ENCODE results near the gene NLRC3.

The NLRC3 gene

DNA sequence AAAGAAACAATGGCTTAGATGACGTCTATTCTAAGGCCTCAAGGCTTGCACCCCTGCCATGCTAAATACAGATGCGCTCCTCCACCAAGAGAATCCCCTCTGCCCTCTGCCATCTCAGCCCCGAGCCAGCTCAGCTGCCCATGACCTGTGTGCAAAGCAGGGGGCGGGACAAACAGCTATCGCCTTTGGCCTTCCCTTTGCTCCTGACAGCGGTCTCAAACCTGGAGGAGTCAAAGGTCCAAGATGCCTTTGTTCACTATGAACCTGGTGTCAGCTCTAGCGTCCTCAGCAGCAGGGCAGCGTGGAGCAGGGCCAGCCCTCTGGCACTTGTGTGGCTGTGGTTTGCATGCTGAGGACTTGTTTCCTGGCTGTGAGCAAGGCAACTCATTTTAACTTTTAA is 21.9 kb upstream of the NLRC3 start:
- H3K4me3 ChIP-seq (ENCODE audit: low read depth, low read length) = no peak overlapping the region
- ChIA-PET POLR2A (no interaction called here), CTCF (no interaction called here)
- no peak for DNase-seq (ENCODE audit: low read depth, low spot score)
- TF ChIP-seq, protein P1, sequence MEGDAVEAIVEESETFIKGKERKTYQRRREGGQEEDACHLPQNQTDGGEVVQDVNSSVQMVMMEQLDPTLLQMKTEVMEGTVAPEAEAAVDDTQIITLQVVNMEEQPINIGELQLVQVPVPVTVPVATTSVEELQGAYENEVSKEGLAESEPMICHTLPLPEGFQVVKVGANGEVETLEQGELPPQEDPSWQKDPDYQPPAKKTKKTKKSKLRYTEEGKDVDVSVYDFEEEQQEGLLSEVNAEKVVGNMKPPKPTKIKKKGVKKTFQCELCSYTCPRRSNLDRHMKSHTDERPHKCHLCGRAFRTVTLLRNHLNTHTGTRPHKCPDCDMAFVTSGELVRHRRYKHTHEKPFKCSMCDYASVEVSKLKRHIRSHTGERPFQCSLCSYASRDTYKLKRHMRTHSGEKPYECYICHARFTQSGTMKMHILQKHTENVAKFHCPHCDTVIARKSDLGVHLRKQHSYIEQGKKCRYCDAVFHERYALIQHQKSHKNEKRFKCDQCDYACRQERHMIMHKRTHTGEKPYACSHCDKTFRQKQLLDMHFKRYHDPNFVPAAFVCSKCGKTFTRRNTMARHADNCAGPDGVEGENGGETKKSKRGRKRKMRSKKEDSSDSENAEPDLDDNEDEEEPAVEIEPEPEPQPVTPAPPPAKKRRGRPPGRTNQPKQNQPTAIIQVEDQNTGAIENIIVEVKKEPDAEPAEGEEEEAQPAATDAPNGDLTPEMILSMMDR (IDR thresholded peaks at IDR 0.05; ENCODE audit: insufficient read depth, low read length, missing control alignments) = no peak

DNA sequence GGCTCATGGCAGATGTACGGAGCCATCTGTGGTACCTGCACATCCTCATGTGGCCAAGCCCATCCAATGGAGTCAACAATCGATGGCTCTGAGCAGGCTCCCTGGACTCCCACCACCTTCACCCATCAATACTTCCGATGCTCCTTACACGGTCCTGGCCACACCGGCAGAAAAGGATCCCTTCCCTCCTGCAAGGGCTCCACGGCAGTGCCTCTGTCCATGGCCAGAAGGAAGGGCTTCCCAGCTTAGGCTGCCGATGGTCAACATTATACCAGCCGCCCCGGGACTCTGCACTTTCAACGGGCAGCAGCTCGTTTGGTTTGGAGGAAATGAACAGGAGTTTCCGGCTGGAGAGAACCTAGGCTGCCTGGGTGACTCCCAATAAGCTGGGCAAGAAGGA is 21.0 kb upstream of the NLRC3 start:
- CTCF ChIA-PET = no interaction called here
- TF ChIP-seq, protein P1 (IDR thresholded peaks at IDR 0.05; ENCODE audit: insufficient read depth, low read length, missing control alignments) = no peak
- H3K4me3 ChIP-seq (ENCODE audit: low read depth, low read length) = no peak overlapping the region
- POLR2A ChIA-PET = no interaction called here
- DNase-seq (ENCODE audit: low read depth, low spot score) = no peak

DNA sequence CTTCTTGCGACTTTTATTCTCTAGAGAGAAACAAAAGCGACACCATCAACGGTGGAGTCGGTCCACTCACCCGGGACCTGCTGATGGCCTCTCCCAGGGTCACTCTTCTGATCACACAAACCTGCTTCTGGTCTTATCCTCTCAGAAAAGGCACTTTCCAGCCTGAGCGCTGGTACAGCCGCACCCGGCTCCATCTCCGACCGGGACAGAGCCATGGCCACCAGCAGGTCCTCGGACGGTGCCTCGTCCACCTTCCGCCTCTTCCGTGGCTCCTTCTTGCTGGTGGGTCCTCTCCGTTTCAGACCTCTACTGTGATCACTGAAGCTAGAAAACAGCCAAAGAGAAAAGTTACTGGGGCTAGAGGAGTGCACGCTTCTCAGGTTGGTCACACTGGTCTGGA is 20.5 kb upstream of the NLRC3 start:
- CTCF ChIA-PET = no interaction called here
- TF ChIP-seq, protein P1 (IDR thresholded peaks at IDR 0.05; ENCODE audit: insufficient read depth, low read length, missing control alignments) = no peak
- DNase-seq (ENCODE audit: low read depth, low spot score) = no peak
- POLR2A ChIA-PET = no interaction called here
- H3K4me3 ChIP-seq (ENCODE audit: low read depth, low read length) = no peak overlapping the region

DNA sequence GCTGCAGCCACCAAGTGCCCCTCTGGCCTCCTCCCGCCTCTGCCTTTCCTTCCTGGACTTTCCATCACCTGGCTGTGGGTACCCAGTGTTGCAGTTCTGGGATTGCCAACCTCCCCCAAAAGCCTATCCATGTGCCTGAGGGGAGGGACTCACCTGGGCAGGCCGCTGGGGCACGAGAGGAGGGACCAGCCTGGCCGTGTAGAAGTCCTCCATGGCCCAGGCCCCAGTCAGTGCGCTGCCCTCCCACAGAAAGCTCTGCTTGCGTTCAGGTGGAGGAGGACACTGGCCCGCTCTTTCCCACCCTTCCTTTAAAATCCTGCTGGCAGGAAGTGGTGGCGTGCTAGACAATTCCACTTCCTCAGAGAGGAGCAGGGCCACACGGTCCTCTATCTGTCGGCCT is 20.0 kb upstream of the NLRC3 start:
- TF ChIP-seq, protein P1 (IDR thresholded peaks at IDR 0.05; ENCODE audit: insufficient read depth, low read length, missing control alignments) = no peak
- ChIA-PET POLR2A (no interaction called here), CTCF (no interaction called here)
- no peak overlapping the region for H3K4me3 ChIP-seq (ENCODE audit: low read depth, low read length)
- no peak for DNase-seq (ENCODE audit: low read depth, low spot score)

GRCh38 chr16:3596101-3596861 is 19.1 kb upstream of the NLRC3 start:
- POLR2A ChIA-PET = no interaction called here
- DNase-seq (ENCODE audit: low read depth, low spot score) = no peak
- TF ChIP-seq, protein P1 (IDR thresholded peaks at IDR 0.05; ENCODE audit: insufficient read depth, low read length, missing control alignments) = no peak
- CTCF ChIA-PET = no interaction called here
- H3K4me3 ChIP-seq (ENCODE audit: low read depth, low read length) = no peak overlapping the region

GRCh38 chr16:3595521-3596021 is 18.4 kb upstream of the NLRC3 start:
- no peak overlapping the region for H3K4me3 ChIP-seq (ENCODE audit: low read depth, low read length)
- POLR2A ChIA-PET = no interaction called here
- DNase-seq (ENCODE audit: low read depth, low spot score) = no peak

More at GRCh38 chr16:3595521-3596021, 18.4 kb upstream of the NLRC3 start:
- TF ChIP-seq, protein P1 (IDR thresholded peaks at IDR 0.05; ENCODE audit: insufficient read depth, low read length, missing control alignments) = no peak
- CTCF ChIA-PET = no interaction called here
